Measurements from ENCODE around the gene FPGS.

- TF ChIP-seq, protein P1, sequence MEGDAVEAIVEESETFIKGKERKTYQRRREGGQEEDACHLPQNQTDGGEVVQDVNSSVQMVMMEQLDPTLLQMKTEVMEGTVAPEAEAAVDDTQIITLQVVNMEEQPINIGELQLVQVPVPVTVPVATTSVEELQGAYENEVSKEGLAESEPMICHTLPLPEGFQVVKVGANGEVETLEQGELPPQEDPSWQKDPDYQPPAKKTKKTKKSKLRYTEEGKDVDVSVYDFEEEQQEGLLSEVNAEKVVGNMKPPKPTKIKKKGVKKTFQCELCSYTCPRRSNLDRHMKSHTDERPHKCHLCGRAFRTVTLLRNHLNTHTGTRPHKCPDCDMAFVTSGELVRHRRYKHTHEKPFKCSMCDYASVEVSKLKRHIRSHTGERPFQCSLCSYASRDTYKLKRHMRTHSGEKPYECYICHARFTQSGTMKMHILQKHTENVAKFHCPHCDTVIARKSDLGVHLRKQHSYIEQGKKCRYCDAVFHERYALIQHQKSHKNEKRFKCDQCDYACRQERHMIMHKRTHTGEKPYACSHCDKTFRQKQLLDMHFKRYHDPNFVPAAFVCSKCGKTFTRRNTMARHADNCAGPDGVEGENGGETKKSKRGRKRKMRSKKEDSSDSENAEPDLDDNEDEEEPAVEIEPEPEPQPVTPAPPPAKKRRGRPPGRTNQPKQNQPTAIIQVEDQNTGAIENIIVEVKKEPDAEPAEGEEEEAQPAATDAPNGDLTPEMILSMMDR (IDR thresholded peaks at IDR 0.05): no peak
- no peak for TF ChIP-seq EP300 (IDR thresholded peaks at IDR 0.05)
These were observed 50.9 kb downstream of the FPGS start for GRCh38 chr9:127853312-127854183.

Data from ovary (tissue), 3 donors.